Measurements from ENCODE around the gene TBC1D1.

TBC1D1 gene

DNA sequence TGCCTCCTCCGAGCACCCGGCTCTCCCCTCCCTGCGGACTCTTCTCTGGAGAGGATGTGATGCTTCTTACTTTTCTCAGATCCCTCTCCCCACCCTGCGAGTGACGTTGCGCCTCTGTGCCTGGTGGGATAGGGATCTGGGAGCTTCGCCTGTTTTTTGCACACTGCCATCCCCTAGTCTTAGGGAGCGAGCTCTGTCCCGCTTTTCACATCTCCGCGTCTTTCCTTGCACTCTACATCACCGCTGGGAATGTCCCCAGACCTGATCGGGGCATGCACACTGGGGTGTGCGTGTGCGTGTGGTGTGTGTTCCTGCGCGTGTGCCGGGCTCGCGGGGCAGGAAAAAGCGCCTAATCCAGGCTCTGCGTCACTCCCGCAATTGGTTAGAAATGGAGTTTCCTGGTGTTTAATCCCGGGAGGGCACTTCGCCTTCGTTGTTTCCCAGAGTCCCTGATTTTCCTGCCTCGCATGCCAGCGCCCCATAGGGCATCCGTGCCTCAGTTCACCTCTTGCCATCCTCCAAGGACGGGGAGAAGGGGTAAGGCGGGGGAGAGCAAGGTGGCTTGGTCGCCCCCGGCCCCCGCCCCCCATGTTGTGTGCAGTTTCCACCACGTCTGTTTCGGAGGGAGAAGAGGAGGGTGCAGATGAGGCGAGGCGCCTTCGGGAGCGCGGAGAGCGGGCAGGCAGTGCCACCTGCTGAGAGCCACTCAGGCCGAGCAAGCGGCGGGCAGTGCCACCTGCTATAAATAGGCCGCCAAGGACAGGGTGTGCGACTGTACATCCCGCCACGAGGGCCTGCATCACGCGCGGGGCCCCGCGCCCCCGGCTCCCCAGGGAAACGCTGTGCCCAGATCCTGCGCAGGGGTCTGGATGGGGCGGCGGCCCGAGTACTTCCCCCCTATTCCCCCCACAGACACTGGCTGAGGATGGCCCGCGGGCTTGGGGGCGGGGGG, 759 bp upstream of the TBC1D1 start:
- no peak for TF ChIP-seq CTCF (IDR thresholded peaks at IDR 0.05; ENCODE audit: low read depth, low read length)
- peak overlapping the region; percentile 65 for H3K4me3 ChIP-seq (ENCODE audit: low read depth, low read length)

DNA sequence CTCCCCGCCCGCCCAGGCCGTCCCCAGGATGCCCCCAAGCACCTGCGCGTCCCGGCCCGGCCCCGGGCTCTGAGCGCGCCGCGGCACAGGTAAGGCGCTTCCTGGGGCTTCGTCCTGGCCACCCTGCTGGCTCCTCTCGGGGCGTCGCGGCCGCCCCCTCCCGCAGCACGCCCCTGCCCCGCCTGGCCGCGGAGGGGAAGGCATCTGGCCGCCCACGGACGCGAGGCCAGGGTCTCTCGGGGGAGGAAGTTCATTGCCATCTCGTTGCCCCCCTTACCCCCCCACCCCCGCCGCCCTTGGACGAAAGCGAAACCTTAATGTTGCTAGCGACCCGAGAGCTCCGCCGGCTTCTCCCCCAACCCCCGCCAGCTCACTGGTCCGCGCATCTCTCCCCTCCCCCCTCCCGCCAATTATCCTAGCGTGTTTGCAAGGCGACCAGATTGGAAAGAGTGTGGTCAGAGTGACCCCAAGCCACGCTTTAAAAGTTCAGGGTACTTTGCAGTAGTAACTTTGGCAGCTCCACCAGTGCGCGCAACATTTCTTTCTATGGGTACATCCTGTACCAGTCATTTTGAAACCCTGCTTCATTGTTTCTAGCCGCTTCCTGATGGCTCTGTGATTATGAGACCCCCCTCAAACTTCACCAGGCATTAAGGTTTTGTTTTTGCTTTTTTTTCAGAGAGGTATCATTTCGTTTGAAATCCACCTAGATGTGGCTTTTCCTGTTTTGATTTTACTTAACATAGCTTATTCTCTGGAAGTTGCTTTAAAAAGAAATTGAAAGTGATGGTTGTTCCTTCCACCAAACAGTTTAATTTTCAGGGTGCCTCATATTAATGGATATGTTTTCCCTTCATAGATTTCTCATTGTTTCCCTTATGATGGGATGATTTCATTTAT, 626 bp downstream of the TBC1D1 start:
- H3K4me3 ChIP-seq (ENCODE audit: low read depth, low read length): peak overlapping the region; percentile 65
- no peak for TF ChIP-seq CTCF (IDR thresholded peaks at IDR 0.05; ENCODE audit: low read depth, low read length)

GRCh38 chr4:37892641-37893040, 1.8 kb downstream of the TBC1D1 start:
- H3K4me3 ChIP-seq (ENCODE audit: low read depth, low read length): no peak overlapping the region
- no peak for TF ChIP-seq CTCF (IDR thresholded peaks at IDR 0.05; ENCODE audit: low read depth, low read length)

DNA sequence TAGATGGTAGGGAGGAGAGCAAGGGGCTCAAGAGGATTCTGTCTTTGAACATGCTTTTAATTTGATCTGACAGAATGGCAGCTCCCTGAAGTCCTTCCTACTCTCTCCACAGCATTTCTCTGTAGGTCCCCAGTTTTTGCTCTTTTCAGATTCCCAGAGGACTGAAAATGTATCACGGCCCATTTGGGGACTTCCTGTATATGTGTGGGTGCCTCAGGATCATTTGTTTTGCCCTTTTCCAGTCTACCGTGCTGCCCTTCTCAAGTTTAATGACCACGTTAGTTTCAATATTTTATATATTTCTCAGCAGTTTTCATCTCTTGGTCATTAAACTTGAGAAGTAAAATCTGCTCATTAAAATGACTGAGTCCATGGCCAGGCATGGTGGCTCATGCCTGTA, 2.3 kb downstream of the TBC1D1 start:
- TF ChIP-seq CTCF (IDR thresholded peaks at IDR 0.05; ENCODE audit: low read depth, low read length): no peak
- H3K4me3 ChIP-seq (ENCODE audit: low read depth, low read length): no peak overlapping the region

- H3K4me3 ChIP-seq (ENCODE audit: low read depth, low read length): no peak overlapping the region
- no peak for TF ChIP-seq CTCF (IDR thresholded peaks at IDR 0.05; ENCODE audit: low read depth, low read length)
Measured at GRCh38 chr4:37895271-37895670, 4.4 kb downstream of the TBC1D1 start.

DNA sequence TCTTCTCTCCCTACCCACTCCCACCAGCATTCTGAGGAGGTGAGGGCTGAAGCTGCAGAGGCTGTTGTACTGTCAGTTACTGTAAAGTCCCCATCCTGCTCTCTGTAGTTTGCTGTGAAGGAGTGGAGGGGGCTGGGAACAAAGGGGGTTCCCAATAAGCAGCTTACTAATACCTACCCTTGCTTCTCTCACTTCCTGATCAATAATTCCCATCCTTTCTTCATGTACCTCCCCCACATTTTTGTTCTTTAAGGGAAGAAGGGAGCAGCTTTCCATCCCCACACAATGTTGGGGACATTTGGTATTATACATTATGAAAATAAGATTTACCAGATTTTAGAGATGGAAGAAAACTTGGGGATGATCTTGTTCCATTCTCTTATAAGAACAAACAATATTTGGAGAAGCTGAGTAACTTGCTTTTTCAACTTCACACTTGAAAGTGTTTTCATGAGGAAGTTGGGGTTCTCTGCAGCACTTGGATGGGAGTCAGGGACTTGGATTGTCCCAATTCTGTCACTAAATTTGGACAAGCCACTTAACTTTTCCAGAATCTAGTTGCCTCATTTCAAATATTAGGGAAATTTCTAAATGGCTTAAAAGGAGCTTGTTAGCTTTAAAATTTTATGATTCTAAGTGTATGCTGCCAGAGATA, 5.4 kb downstream of the TBC1D1 start:
- no peak overlapping the region for H3K4me3 ChIP-seq (ENCODE audit: low read depth, low read length)
- TF ChIP-seq CTCF (IDR thresholded peaks at IDR 0.05; ENCODE audit: low read depth, low read length): no peak

All from WI38 (cell line).